GM19035 (cell line): ENCODE data around the gene MAMLD1.

Source experiments
- ATAC-seq: cut with Tn5 transposase; IDR thresholded peaks from one replicate; pipeline ENCODE4 v1.9.1; 2021; ENCODE audit not compliant: unreplicated experiment

The MAMLD1 gene

DNA sequence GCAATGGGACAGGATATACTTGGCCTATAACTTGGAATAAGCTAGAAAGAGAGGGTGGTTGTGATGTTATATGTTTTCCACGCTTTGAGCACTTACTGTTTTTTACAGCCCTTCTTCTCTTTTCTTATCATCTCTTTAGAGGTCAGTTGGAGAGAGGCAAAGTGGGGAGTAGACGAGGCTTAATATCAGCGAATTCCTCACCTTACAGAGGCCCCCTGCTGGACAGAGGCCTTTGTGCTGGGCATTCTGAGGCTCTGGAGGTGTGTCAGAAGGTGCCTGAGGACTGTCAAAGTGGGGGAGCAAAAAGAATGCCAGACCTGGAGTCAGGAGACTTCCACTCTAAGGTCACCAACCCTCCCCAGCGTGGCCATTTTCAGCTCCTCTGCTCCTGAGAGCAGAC lies 42.5 kb downstream of the MAMLD1 start:
- no peak for ATAC-seq

- ATAC-seq: no peak
Measured at GRCh38 chrX:150406596-150406995, 43.5 kb downstream of the MAMLD1 start.

DNA sequence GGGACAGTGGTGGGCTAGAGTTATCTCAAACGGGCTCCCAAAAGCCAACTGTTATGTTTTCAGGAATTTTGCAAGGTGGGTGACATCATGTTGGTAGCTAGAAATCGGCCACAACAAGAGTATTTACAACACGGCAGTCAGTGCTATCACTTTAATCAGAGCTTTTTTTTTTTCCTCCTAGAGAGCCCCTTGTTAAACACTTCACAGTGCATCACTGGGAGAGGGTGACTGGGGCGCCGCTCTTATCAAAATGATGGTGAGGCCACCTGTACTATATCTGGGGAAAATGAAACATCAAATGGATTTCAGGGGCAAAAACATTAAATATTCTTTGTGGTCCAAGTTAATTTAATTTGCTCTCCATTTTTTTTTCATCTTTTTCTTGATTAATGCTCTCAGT lies 44.9 kb downstream of the MAMLD1 start:
- ATAC-seq: no peak

- ATAC-seq: no peak
Measured at GRCh38 chrX:150408561-150408960, 45.4 kb downstream of the MAMLD1 start.

DNA sequence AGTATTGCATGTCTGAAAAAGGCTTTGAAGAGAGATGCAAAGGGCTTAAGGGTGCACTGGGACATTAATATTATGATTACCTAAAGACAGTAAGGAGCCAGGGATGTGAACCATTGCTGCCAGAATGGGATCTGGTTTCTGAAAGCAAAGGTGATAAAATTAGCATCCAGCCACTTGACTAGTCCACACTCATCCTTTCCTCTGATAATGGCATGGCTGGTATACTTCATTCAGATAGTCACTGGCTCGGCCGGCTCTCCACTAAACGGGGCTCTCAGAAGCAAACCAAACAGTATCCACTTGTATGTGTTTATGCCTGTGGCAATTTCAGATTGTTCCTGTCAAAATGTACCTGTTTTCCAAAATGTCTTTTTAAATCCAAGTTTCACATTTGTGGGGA lies 46.4 kb downstream of the MAMLD1 start:
- ATAC-seq: no peak

DNA sequence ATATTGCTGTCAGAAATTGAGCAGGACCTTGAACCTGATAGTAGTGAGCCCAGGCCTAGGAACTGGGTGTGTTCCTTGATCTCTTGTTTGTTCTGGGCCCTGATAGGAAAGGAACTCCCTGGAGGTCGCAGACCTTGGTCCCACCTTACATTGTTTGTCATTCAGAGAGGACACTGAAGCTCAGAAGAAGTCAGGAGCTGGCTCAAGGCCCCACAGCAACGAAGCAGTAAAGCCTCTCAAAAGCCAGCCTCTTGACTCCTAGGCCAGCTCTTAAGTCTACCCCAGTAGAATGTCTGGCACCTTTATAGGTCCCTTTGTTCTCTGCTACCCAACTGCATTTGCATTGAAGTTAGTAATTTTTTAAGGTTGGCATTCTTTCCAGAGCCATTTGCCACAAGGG lies 46.8 kb downstream of the MAMLD1 start:
- ATAC-seq: no peak

DNA sequence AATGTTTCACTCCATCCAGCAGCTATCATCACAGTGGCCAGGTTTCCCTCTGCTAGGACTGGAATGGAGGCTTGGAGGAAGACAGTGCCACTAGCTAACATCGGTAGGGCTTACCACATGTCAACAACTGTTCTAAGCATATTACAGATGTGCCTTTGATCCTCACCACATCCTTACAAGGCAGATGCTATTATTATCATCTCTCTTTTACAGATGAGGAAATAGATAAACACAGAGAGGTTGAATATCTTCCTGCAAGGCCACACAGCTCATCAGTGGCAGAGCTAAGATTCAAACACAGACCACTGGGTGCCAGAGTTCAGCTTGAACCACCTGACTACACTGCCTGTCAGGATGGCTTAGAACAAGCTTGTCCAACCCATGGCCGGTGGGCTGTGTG lies 47.4 kb downstream of the MAMLD1 start:
- no peak for ATAC-seq

DNA sequence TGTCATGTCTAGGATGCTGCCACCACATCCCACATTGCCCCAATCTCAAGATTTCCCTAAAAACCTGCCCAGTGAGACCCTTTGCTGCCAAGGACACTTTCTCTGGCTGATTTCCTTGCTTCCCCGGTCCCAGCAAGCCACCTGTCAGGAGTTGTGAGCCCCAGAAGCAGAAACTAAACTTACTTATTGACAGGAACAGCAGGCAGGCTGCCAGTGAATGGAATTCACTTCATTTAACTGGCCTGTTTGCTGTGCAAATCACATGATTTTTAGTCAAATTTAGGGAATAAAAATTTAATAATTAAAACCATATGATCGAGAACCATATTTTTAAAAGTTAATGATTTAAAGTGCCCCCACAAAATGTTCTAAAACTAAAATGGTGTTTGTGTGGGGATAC lies 48.5 kb downstream of the MAMLD1 start:
- ATAC-seq: no peak

DNA sequence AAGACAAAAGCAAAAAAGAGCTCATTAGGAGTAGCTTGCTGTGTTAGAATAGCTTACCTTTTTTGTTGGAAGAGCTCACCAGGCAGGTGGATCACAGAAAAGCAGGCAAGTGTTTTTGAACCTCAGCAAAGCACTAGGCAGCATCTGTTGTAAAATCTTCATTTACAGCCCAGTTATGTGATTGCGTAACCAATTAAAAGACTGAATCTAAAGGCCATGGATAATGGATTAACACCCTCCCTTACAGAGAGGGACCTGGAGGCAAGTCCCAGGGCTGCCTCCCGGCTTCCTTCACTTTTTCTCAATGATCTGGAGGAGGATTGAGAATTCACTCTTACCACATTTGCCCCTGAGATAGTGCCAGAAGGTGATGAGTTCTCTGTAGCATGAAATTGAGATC lies 51.1 kb downstream of the MAMLD1 start:
- no peak for ATAC-seq

GRCh38 chrX:150416469-150416868 lies 53.4 kb downstream of the MAMLD1 start:
- ATAC-seq: no peak

- ATAC-seq: no peak
Measured at GRCh38 chrX:150421816-150422215, 58.7 kb downstream of the MAMLD1 start.

DNA sequence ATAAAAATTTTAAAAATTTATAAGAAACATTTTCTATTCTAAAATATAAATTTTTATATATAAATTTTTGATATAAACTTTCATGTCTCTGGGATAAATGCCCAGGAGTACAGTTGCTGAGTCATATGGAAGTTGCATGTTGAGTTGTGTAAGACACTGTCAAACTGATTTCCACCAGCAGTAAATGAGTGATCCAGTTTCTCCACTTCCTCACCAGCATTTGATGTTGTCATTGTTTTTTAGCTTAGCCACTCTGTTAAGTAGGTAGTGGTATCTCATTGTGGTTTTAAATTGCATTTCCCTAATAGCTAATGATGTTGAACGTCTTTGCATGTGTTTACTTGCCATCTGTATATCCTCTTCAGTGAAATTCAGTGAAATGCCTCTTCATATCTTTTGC lies 66.5 kb downstream of the MAMLD1 start:
- no peak for ATAC-seq

GRCh38 chrX:150436195-150436594 lies 73.1 kb downstream of the MAMLD1 start:
- ATAC-seq: no peak

GRCh38 chrX:150438165-150438564 lies 75.0 kb downstream of the MAMLD1 start:
- no peak for ATAC-seq

- ATAC-seq: no peak
Measured at GRCh38 chrX:150446151-150446550, 83.0 kb downstream of the MAMLD1 start.

- no peak for ATAC-seq
Measured at GRCh38 chrX:150446995-150447394, 83.9 kb downstream of the MAMLD1 start.

DNA sequence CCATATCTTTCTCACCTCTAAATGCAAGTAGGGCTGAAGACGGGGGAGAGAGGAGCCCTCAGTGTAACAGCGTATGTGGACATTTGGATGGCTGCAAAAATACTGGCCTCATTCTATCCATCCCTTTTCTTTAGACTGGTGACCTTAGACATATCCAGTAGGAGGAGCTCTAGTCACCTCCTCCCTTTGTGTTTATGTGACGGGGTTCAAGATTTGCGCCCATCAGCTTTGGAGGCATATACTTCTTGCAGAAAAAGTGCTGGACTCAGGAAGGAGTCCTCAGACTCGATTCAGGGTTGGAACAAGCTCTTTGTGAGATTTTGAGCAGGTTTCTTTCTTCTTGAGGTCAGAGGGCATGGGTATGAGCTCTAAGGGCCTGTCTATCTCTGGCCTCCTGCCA lies 86.2 kb downstream of the MAMLD1 start:
- ATAC-seq: no peak

- no peak for ATAC-seq
Measured at GRCh38 chrX:150450519-150451177, 87.5 kb downstream of the MAMLD1 start.

DNA sequence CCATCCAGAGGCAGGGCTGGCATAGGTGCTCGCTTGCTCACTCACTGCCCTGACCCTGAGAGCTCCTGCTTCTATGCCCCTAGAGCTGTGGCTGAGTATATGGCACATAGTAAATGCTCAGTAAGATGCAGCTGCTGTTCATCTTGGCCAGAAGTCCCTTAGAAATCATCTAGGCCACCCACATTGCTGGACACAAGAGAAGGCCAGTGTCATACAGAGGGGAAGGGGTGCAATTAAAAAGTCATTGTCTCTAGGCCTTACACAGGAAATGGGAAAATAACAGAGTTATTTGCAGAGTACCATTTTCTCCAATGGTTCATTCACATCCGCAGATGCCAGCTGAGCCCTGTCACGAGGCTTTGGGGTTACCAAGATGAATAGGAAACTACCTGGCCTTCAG lies 88.8 kb downstream of the MAMLD1 start:
- ATAC-seq: no peak

DNA sequence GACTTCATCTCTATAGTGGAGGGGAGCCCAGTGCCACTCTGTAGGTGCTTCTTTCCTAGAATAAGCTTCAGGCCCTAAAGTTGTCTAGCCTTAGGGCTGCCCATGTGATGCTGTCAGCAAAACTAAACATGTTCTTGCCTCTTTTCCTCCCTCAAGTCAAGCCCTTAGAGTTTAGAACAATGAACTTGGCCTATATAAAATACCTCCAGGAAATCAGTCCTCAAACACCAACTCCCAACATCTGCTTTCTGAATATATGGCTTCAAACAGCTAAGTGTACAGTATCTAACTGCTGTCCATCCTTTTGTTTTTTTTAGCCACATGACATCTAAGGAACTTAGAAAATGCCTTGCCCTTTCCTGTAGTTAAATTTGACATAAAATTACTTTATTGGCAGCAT lies 91.0 kb downstream of the MAMLD1 start:
- no peak for ATAC-seq

- no peak for ATAC-seq
Measured at GRCh38 chrX:150454508-150455214, 91.5 kb downstream of the MAMLD1 start.

DNA sequence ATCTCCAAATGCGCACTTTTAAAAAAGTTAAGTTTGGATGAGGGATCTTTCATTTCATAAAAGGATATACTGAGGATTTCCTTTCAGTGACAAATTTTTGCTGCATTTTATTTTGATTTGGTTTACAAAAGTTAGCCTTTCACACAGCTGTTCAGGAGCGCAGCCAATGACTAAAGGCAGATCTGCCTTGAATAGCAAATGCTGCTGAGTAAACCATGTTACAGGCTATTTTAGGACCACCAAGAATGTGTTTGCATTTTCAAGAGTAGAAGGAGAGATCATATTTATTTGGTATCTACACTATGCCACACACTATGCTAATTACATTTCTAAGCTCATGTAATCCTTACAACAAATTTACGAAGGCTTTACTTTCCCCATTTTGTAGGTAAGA lies 92.1 kb downstream of the MAMLD1 start:
- no peak for ATAC-seq

DNA sequence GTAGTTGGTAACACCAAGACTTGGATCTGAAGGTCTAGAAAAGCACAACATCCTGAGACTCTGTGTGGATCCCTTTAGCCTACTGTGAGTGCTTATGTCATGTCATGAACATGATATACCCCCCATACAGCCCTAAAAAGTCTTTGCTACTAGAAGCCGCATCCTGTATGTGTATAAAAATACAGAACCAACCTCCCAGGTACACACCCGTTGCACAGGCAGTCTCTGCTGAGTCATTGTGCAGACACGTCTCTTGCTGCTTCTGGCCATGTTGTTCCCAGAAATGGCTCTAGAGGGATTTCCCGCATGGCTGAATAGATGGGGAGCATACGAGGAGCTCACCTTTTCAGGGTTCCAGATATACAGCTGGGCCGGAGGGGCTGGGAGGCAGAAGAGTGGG lies 93.3 kb downstream of the MAMLD1 start:
- no peak for ATAC-seq
